ENCODE results near the gene PHF2. TPM values are rescaled to one million over a fixed set of nuclear protein-coding genes. Genes with fewer than 3 reads are reported as not detected.

PHF2 gene
- polyA plus RNA-seq, 4 donors: 8.6 to 21.2 (median 12.8) TPM

DNA sequence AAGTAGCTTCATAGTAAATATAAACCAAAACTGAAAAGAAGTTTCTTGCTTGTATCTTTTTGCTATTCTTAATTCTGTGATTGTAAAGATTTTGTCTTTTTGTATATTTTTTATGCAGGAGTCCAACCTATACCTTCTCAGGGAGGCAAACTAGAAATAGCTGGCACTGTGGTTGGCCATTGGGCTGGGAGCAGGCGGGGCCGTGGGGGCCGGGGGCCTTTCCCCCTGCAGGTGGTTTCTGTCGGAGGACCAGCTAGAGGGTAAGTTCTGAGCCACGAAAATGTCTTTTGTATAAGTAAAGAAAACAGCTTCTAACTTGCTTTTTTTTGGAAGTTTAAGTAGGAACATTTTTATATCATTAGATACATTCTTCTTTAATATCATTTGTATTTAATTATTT, 15.4 kb upstream of the PHF2 start:
- DNase-seq (no peak), FAIRE-seq (no peak)
- Histone ChIP-seq H3K9me3 (ENCODE audit: control insufficient read depth in 2 of 2, insufficient read depth in 1 of 2, low read depth in 1 of 2, low read length in 1 of 2) (no peaks in the 10 kb centered on the region), H3K36me3 (ENCODE audit: control insufficient read depth in 3 of 3, insufficient read depth in 2 of 3, low read depth in 1 of 3, low read length in 3 of 3) (peaks cover 27 to 56% (median 30%) of the 10 kb centered on the region in 3 donors), H3K4me1 (ENCODE audit: control insufficient read depth in 3 of 3, insufficient read depth in 2 of 3, low read depth in 1 of 3, low read length in 2 of 3) (no peaks in the 10 kb centered on the region), H3K27ac (ENCODE audit: low read depth in 1 of 3, low read length in 2 of 3) (no peak overlapping the region), H3K27me3 (ENCODE audit: control insufficient read depth in 3 of 3, insufficient read depth in 3 of 3, low read length in 3 of 3) (no peaks in the 10 kb centered on the region), H3K4me3 (ENCODE audit: low read depth in 1 of 3, low read length in 3 of 3) (no peak overlapping the region)
- WGBS, 3 donors: 86 to 88% (median 86%) methylated on average over 5 of the region's 5 CpGs

GRCh38 chr9:93562157-93562556, 14.2 kb upstream of the PHF2 start:
- no peaks in the 10 kb centered on the region for H3K27me3 ChIP-seq (ENCODE audit: control insufficient read depth in 3 of 3, insufficient read depth in 3 of 3, low read length in 3 of 3)

DNA sequence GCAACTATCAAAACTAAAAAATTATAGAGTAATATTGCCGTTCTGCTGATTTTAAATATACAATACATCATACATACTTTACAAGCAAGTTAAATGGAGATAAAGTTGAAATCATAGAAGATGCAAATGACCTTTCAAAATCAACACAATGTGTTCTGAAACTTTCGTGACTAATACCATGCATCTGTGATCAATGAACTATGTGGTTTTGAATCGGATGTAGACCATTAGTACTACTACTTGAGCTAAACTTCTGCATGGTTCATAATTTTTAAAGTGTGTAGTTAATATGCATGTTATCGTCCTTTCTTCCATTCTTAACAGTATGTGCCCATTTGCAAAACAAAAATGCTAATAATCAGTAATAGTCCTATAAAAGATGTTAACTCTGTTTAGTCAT, 11.3 kb upstream of the PHF2 start:
- H3K27me3 ChIP-seq (ENCODE audit: control insufficient read depth in 3 of 3, insufficient read depth in 3 of 3, low read length in 3 of 3): no peaks in the 10 kb centered on the region
- H3K4me1 ChIP-seq (ENCODE audit: control insufficient read depth in 3 of 3, insufficient read depth in 2 of 3, low read depth in 1 of 3, low read length in 2 of 3): peaks cover 0 to 10% (median 5%) of the 10 kb centered on the region in 3 donors
- FAIRE-seq (no peak), DNase-seq (no peak)
- H3K27ac ChIP-seq (ENCODE audit: low read depth in 1 of 3, low read length in 2 of 3): no peak overlapping the region
- WGBS, 3 donors: 72 to 88% (median 79%) methylated on average over 4 of the region's 4 CpGs
- H3K4me3 ChIP-seq (ENCODE audit: low read depth in 1 of 3, low read length in 3 of 3): no peak overlapping the region
- H3K9me3 ChIP-seq (ENCODE audit: control insufficient read depth in 2 of 2, insufficient read depth in 1 of 2, low read depth in 1 of 2, low read length in 1 of 2): no peaks in the 10 kb centered on the region
- H3K36me3 ChIP-seq (ENCODE audit: control insufficient read depth in 3 of 3, insufficient read depth in 2 of 3, low read depth in 1 of 3, low read length in 3 of 3): peaks cover 11 to 27% (median 11%) of the 10 kb centered on the region in 3 donors

More at GRCh38 chr9:93562157-93562556, 14.2 kb upstream of the PHF2 start:
- Histone ChIP-seq H3K36me3 (ENCODE audit: control insufficient read depth in 3 of 3, insufficient read depth in 2 of 3, low read depth in 1 of 3, low read length in 3 of 3) (peaks cover 23 to 52% (median 30%) of the 10 kb centered on the region in 3 donors), H3K27ac (ENCODE audit: low read depth in 1 of 3, low read length in 2 of 3) (no peak overlapping the region), H3K9me3 (ENCODE audit: control insufficient read depth in 2 of 2, insufficient read depth in 1 of 2, low read depth in 1 of 2, low read length in 1 of 2) (no peaks in the 10 kb centered on the region), H3K4me1 (ENCODE audit: control insufficient read depth in 3 of 3, insufficient read depth in 2 of 3, low read depth in 1 of 3, low read length in 2 of 3) (peaks cover 0 to 5% (median under 1%) of the 10 kb centered on the region in 3 donors), H3K4me3 (ENCODE audit: low read depth in 1 of 3, low read length in 3 of 3) (no peak overlapping the region)
- no peak for FAIRE-seq
- no peak for DNase-seq
- 89 to 95% (median 91%) methylated on average over 2 of the region's 2 CpGs for WGBS, 3 donors

DNA sequence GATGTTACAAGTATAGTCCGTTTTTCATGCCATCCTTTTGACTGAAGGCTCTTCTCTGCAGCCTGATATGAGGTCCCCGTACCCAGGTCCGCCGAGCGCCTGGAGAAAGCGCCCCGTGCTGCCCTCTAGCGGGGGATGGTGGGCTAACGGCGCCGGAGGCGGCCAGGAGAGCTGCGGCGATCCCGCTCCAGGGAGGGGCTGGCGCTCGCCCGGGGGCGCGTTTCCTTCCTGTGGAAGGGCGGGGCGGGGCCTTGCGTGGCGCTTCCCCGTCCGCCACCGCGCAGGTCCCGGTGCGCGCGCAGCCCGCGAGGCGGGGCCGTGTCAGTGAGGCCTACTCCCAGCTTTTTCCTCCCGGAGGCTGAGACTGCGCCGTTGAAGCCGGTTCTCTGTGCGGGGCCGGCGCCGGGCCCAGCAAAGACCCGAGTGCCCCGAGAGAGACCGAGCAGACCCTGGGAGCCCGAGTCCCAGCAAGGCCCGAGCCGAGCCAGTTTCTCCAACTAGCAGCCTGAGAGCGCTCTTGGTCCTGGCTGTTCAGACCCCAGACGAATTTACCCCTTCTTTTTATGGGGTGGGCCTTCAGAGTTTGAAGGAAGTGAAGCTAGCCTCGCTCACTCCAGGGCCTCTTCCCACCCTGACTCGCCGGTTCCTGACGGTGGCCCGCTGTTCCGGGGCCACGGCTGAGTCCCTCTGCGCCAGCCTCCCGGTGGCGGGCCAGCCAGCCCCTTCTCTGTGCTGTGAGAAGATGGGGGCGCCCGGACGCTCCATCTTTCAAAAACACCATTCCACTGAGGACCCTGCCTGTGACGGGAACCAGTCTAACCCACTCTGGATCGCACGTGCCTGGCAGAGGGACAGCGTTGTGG, 9.7 kb upstream of the PHF2 start:
- FAIRE-seq (no peak), DNase-seq (peak; percentile 97 to 99)
- 1 to 3% (median 2%) methylated on average over 48 to 69 of the region's 69 CpGs for WGBS, 3 donors
- Histone ChIP-seq H3K4me1 (ENCODE audit: control insufficient read depth in 3 of 3, insufficient read depth in 2 of 3, low read depth in 1 of 3, low read length in 2 of 3) (peaks cover 0 to 10% (median 5%) of the 10 kb centered on the region in 3 donors), H3K4me3 (ENCODE audit: low read depth in 1 of 3, low read length in 3 of 3) (peak overlapping the region; percentile 52 to 71 (median 68)), H3K27me3 (ENCODE audit: control insufficient read depth in 3 of 3, insufficient read depth in 3 of 3, low read length in 3 of 3) (no peaks in the 10 kb centered on the region), H3K9me3 (ENCODE audit: control insufficient read depth in 2 of 2, insufficient read depth in 1 of 2, low read depth in 1 of 2, low read length in 1 of 2) (no peaks in the 10 kb centered on the region), H3K27ac (ENCODE audit: low read depth in 1 of 3, low read length in 2 of 3) (peak overlapping the region; percentile 91 to 97 (median 94)), H3K36me3 (ENCODE audit: control insufficient read depth in 3 of 3, insufficient read depth in 2 of 3, low read depth in 1 of 3, low read length in 3 of 3) (peaks cover 11 to 19% (median 11%) of the 10 kb centered on the region in 3 donors)

GRCh38 chr9:93567271-93567959, 9.0 kb upstream of the PHF2 start:
- 65 to 67% (median 66%) methylated on average over 15 of the region's 15 CpGs for WGBS, 3 donors
- Histone ChIP-seq H3K4me3 (ENCODE audit: low read depth in 1 of 3, low read length in 3 of 3) (peak overlapping the region in 2 of 3 donors; percentile 68 to 71), H3K4me1 (ENCODE audit: control insufficient read depth in 3 of 3, insufficient read depth in 2 of 3, low read depth in 1 of 3, low read length in 2 of 3) (peaks cover 0 to 10% (median 5%) of the 10 kb centered on the region in 3 donors), H3K27me3 (ENCODE audit: control insufficient read depth in 3 of 3, insufficient read depth in 3 of 3, low read length in 3 of 3) (no peaks in the 10 kb centered on the region), H3K36me3 (ENCODE audit: control insufficient read depth in 3 of 3, insufficient read depth in 2 of 3, low read depth in 1 of 3, low read length in 3 of 3) (peaks cover 6 to 16% (median 7%) of the 10 kb centered on the region in 3 donors), H3K9me3 (ENCODE audit: control insufficient read depth in 2 of 2, insufficient read depth in 1 of 2, low read depth in 1 of 2, low read length in 1 of 2) (no peaks in the 10 kb centered on the region), H3K27ac (ENCODE audit: low read depth in 1 of 3, low read length in 2 of 3) (peak overlapping the region; percentile 91 to 97 (median 94))
- FAIRE-seq (no peak), DNase-seq (no peak)

- 96 to 97% (median 97%) methylated on average over 5 of the region's 5 CpGs for WGBS, 3 donors
- Histone ChIP-seq H3K36me3 (ENCODE audit: control insufficient read depth in 3 of 3, insufficient read depth in 2 of 3, low read depth in 1 of 3, low read length in 3 of 3) (peaks cover 5 to 10% (median 5%) of the 10 kb centered on the region in 3 donors), H3K4me1 (ENCODE audit: control insufficient read depth in 3 of 3, insufficient read depth in 2 of 3, low read depth in 1 of 3, low read length in 2 of 3) (peaks cover 0 to 10% (median 5%) of the 10 kb centered on the region in 3 donors), H3K9me3 (ENCODE audit: control insufficient read depth in 2 of 2, insufficient read depth in 1 of 2, low read depth in 1 of 2, low read length in 1 of 2) (no peaks in the 10 kb centered on the region), H3K4me3 (ENCODE audit: low read depth in 1 of 3, low read length in 3 of 3) (no peak overlapping the region), H3K27me3 (ENCODE audit: control insufficient read depth in 3 of 3, insufficient read depth in 3 of 3, low read length in 3 of 3) (no peaks in the 10 kb centered on the region), H3K27ac (ENCODE audit: low read depth in 1 of 3, low read length in 2 of 3) (no peak overlapping the region)
- no peak for DNase-seq
- FAIRE-seq: no peak
Observed at GRCh38 chr9:93568169-93568568, 8.2 kb upstream of the PHF2 start.

- H3K27ac ChIP-seq (ENCODE audit: low read depth in 1 of 3, low read length in 2 of 3): no peak overlapping the region
- no peaks in the 10 kb centered on the region for H3K36me3 ChIP-seq (ENCODE audit: control insufficient read depth in 3 of 3, insufficient read depth in 2 of 3, low read depth in 1 of 3, low read length in 3 of 3)
- H3K4me1 ChIP-seq (ENCODE audit: control insufficient read depth in 3 of 3, insufficient read depth in 2 of 3, low read depth in 1 of 3, low read length in 2 of 3): peaks cover 0 to 12% (median 5%) of the 10 kb centered on the region in 3 donors
- 72 to 79% (median 76%) methylated on average over 1 of the region's 1 CpG for WGBS, 3 donors
- no peaks in the 10 kb centered on the region for H3K27me3 ChIP-seq (ENCODE audit: control insufficient read depth in 3 of 3, insufficient read depth in 3 of 3, low read length in 3 of 3)
- DNase-seq (no peak), FAIRE-seq (no peak)
- H3K4me3 ChIP-seq (ENCODE audit: low read depth in 1 of 3, low read length in 3 of 3): no peak overlapping the region
- no peaks in the 10 kb centered on the region for H3K9me3 ChIP-seq (ENCODE audit: control insufficient read depth in 2 of 2, insufficient read depth in 1 of 2, low read depth in 1 of 2, low read length in 1 of 2)
Observed at GRCh38 chr9:93569621-93570174, 6.7 kb upstream of the PHF2 start.

DNA sequence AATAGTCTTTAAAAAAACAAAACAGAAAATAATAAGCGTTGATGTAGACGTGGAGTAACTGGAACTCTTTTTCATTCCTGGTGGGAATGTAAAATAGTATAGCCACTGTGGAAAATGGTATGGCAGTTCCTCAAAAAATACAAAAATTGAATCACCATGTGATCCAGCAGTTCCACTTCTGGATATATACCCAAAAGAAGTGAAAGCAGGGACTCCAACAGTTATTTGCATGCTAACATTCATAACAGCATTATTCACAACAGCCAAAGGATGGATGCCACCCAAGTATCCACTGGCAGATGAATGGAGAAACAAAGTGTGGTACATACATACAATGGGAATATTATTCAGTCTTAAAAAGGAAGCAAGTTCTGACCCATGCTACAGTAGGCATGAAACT, 4.2 kb upstream of the PHF2 start:
- no peak overlapping the region for H3K4me3 ChIP-seq (ENCODE audit: low read depth in 1 of 3, low read length in 3 of 3)
- no peak overlapping the region for H3K27ac ChIP-seq (ENCODE audit: low read depth in 1 of 3, low read length in 2 of 3)
- H3K36me3 ChIP-seq (ENCODE audit: control insufficient read depth in 3 of 3, insufficient read depth in 2 of 3, low read depth in 1 of 3, low read length in 3 of 3): no peaks in the 10 kb centered on the region
- no peaks in the 10 kb centered on the region for H3K27me3 ChIP-seq (ENCODE audit: control insufficient read depth in 3 of 3, insufficient read depth in 3 of 3, low read length in 3 of 3)
- 95 to 96% (median 95%) methylated on average over 2 of the region's 2 CpGs for WGBS, 3 donors
- FAIRE-seq (no peak), DNase-seq (no peak)
- H3K9me3 ChIP-seq (ENCODE audit: control insufficient read depth in 2 of 2, insufficient read depth in 1 of 2, low read depth in 1 of 2, low read length in 1 of 2): no peaks in the 10 kb centered on the region
- peaks cover 3 to 15% (median 4%) of the 10 kb centered on the region in 3 donors for H3K4me1 ChIP-seq (ENCODE audit: control insufficient read depth in 3 of 3, insufficient read depth in 2 of 3, low read depth in 1 of 3, low read length in 2 of 3)

Measured in small intestine (tissue), 7 donors.